Right lobe of liver (tissue), 4 donors: ENCODE results near the gene CYCS.

Source experiments
- CTCF ChIP-seq, 4 donors: fragments of 200-600 bp in 3 of 4; fragments of 450-650 bp in 1 of 4; IDR thresholded peaks; one replicate each; pipeline versions ENCODE4 v1.5.1 to v1.8.0; 2016 to 2022; ENCODE audit warnings: antibody characterized with exemption in 4 of 4, mild to moderate bottlenecking in 2 of 4
- POLR2A ChIP-seq: fragments of 450-650 bp; IDR thresholded peaks from one replicate; pipeline ENCODE4 v1.6.1; 2017; ENCODE audit warnings: antibody characterized with exemption, mild to moderate bottlenecking
- donor health status: DM: no; HTN: no; CAD: no.
- donor health status: DM: no; HTN: no; CAD: no.
- donor health status: DM: no; HTN: yes; CAD: no.

- TF ChIP-seq POLR2A, result no peak
- no peak for TF ChIP-seq CTCF (IDR thresholded peaks at IDR 0.05)
These were observed 42.3 kb upstream of the CYCS start for GRCh38 chr7:25167262-25167843.
